ENCODE results near the gene IMPDH1. TPM values are rescaled to one million over a fixed set of nuclear protein-coding genes. Genes with fewer than 3 reads are reported as not detected.

The IMPDH1 gene
- total RNA-seq, 1 experiment from 2014 or later = 119 TPM

- peaks cover 46% of the 10 kb centered on the region for H3K79me2 ChIP-seq (ENCODE audit: low read depth)
- DNase-seq = no peak
- CTCF ChIA-PET = no interaction called here
These were observed 46.5 kb upstream of the IMPDH1 start for GRCh38 chr7:128456255-128456725.

GRCh38 chr7:128455543-128456254 lies 45.9 kb upstream of the IMPDH1 start, which contains the start of gene HILPDA:
TSS of gene HILPDA (plus strand) at chr7:128455878. CDS start at chr7:128457269, 1,391 bp downstream.
- H3K9me2 ChIP-seq (ENCODE audit: insufficient read depth) = no peaks in the 10 kb centered on the region
- ChIA-PET POLR2A (ENCODE audit: unreplicated experiment) (interaction anchor here (0.5 to 0.6 kb wide), 3 partner anchors 112 to 354 kb away, joined by 6 to 10 read pairs (median 7); partner anchors contain the start of gene RBM28), CTCF (no interaction called here)
- H3K27ac ChIP-seq = peak within 1 kb of the TSS; percentile 56
- DNase-seq = peak; percentile 82 to 94
- TSS peak; percentile 70 for BruUV-seq (replicated peaks)
- peaks cover 29% of the 10 kb centered on the region for H3K4me1 ChIP-seq (replicated peaks; ENCODE audit: insufficient read depth)
- intact Hi-C loops (cut with micrococcal nuclease; ENCODE audit: unreplicated experiment) = no loop called here
- H3K36me3 ChIP-seq (ENCODE audit: low read depth) = peaks cover 11% of the 10 kb centered on the region
- H3K9me3 ChIP-seq (ENCODE audit: insufficient read depth, low read depth) = no peaks in the 10 kb centered on the region
- H3K4me2 ChIP-seq = peak within 1 kb of the TSS; percentile 86
- peak within 1 kb of the TSS; percentile 84 for H3K4me3 ChIP-seq
- peaks cover 46% of the 10 kb centered on the region for H3K79me2 ChIP-seq (ENCODE audit: low read depth)
- no peak for TF ChIP-seq EZH2 (IDR thresholded peaks at IDR 0.05; ENCODE audit: low read depth)
- TF ChIP-seq CTCF (conservative IDR thresholded peaks at IDR 0.05) = no peak; the same call in 1 of the 2 replicates
- H3K27me3 ChIP-seq (ENCODE audit: insufficient read depth, low read depth) = no peaks in the 10 kb centered on the region
- peaks cover 31% of the 10 kb centered on the region for H3F3A ChIP-seq (ENCODE audit: insufficient read depth, low read depth)
- H2AFZ ChIP-seq = peak within 1 kb of the TSS; percentile 95
- peaks cover 4% of the 10 kb centered on the region for H4K20me1 ChIP-seq (ENCODE audit: insufficient read depth)

More at GRCh38 chr7:128456255-128456725, 46.5 kb upstream of the IMPDH1 start:
- Histone ChIP-seq H3K4me2 (peak overlapping the region; percentile 86), H3K9me3 (ENCODE audit: insufficient read depth, low read depth) (no peaks in the 10 kb centered on the region), H4K20me1 (ENCODE audit: insufficient read depth) (peaks cover 4% of the 10 kb centered on the region), H3F3A (ENCODE audit: insufficient read depth, low read depth) (peaks cover 36% of the 10 kb centered on the region), H3K36me3 (ENCODE audit: low read depth) (peaks cover 11% of the 10 kb centered on the region), H2AFZ (peak overlapping the region; percentile 95), H3K9me2 (ENCODE audit: insufficient read depth) (no peaks in the 10 kb centered on the region), H3K4me1 (replicated peaks; ENCODE audit: insufficient read depth) (peaks cover 33% of the 10 kb centered on the region), H3K27ac (no peak overlapping the region), H3K4me3 (peak overlapping the region; percentile 84), H3K27me3 (ENCODE audit: insufficient read depth, low read depth) (no peaks in the 10 kb centered on the region)
- TF ChIP-seq CTCF (conservative IDR thresholded peaks at IDR 0.05) = no peak
- no peak for TF ChIP-seq EZH2 (IDR thresholded peaks at IDR 0.05; ENCODE audit: low read depth)
- BruUV-seq (replicated peaks) = no TSS peak
- intact Hi-C loops (cut with micrococcal nuclease; ENCODE audit: unreplicated experiment) = no loop called here
- POLR2A ChIA-PET (ENCODE audit: unreplicated experiment) = no interaction called here

- BruUV-seq (replicated peaks) = TSS peak; percentile 86
- intact Hi-C loops (cut with micrococcal nuclease; ENCODE audit: unreplicated experiment) = no loop called here
- POLR2A ChIA-PET (ENCODE audit: unreplicated experiment) = interaction anchor here (0.5 to 0.6 kb wide), 3 partner anchors 111 to 355 kb away, joined by 5 to 7 read pairs (median 6); partner anchors contain the start of gene RBM28
These were observed 45.2 kb upstream of the IMPDH1 start for GRCh38 chr7:128454808-128455542.

More at GRCh38 chr7:128454808-128455542, 45.2 kb upstream of the IMPDH1 start:
- H3K4me1 ChIP-seq (replicated peaks; ENCODE audit: insufficient read depth) = peaks cover 29% of the 10 kb centered on the region
- peak overlapping the region; percentile 86 for H3K4me2 ChIP-seq
- no peak for DNase-seq
- H3K4me3 ChIP-seq = peak overlapping the region; percentile 84
- TF ChIP-seq CTCF (conservative IDR thresholded peaks at IDR 0.05) = no peak; the same call in 1 of the 2 replicates
- H2AFZ ChIP-seq = peak overlapping the region; percentile 95
- CTCF ChIA-PET = interaction anchor here (0.5 to 0.6 kb wide), 2 partner anchors 26 to 45 kb away, joined by 7 to 8 read pairs; partner anchors contain the start of gene IMPDH1
- peaks cover 31% of the 10 kb centered on the region for H3F3A ChIP-seq (ENCODE audit: insufficient read depth, low read depth)
- no peaks in the 10 kb centered on the region for H3K9me3 ChIP-seq (ENCODE audit: insufficient read depth, low read depth)
- peaks cover 11% of the 10 kb centered on the region for H3K36me3 ChIP-seq (ENCODE audit: low read depth)
- no peaks in the 10 kb centered on the region for H3K9me2 ChIP-seq (ENCODE audit: insufficient read depth)
- H3K27ac ChIP-seq = peak overlapping the region; percentile 56
- peaks cover 4% of the 10 kb centered on the region for H4K20me1 ChIP-seq (ENCODE audit: insufficient read depth)
- H3K27me3 ChIP-seq (ENCODE audit: insufficient read depth, low read depth) = no peaks in the 10 kb centered on the region
- H3K79me2 ChIP-seq (ENCODE audit: low read depth) = peaks cover 42% of the 10 kb centered on the region

All from PC-9 (cell line).